HL-60 (cell line): Measurements from ENCODE around the gene GPATCH8.

Source experiments
- CTCF ChIP-seq: IDR thresholded peaks from one replicate; pipeline ENCODE4 v1.5.1; 2011; ENCODE audit warnings: low read length, control low read depth, inconsistent platforms; ENCODE audit not compliant: insufficient read depth
- GABPA ChIP-seq: IDR thresholded peaks from 2 replicates; pipeline ENCODE4 v1.6.1; 2012; ENCODE audit warnings: low read depth
- POLR2AphosphoS5 ChIP-seq: IDR thresholded peaks from 2 replicates; pipeline ENCODE4 v1.6.1; 2012; ENCODE audit warnings: low read depth
- REST ChIP-seq: IDR thresholded peaks from 2 replicates; pipeline ENCODE4 v1.6.1; 2012; ENCODE audit warnings: low read depth; ENCODE audit not compliant: insufficient replicate concordance

GRCh38 chr17:44402564-44403172, 100.5 kb downstream of the GPATCH8 start:
- no peak for TF ChIP-seq CTCF
- TF ChIP-seq REST = no peak
- no peak for TF ChIP-seq POLR2AphosphoS5
- no peak for TF ChIP-seq GABPA
